Activated CD4-positive, alpha-beta T cell treated with anti-CD3 and anti-CD28 coated beads, Interleukin-2, amount 50 U/mL, for 24 hours (primary cell): Measurements from ENCODE around the gene ZNF764.
"Not testable (repeated sequence)": the region's sequence is repeated elsewhere in the genome, so short reads cannot be mapped to it uniquely, and the experiment has no call there.

Experiments used
- DNase-seq, 2 donors: peaks; one replicate each; pipeline ENCODE4 v3.0.0-alpha.2; 2020; ENCODE audit warnings: low read depth in 1 of 2, low spot score in 1 of 2

The ZNF764 gene

GRCh38 chr16:30527635-30528178 is 30.5 kb downstream of the ZNF764 start:
- no peak for DNase-seq

- peak; percentile 77 to 92 for DNase-seq
Measured at GRCh38 chr16:30526823-30527634, 31.1 kb downstream of the ZNF764 start.

- DNase-seq, result no peak
Measured at GRCh38 chr16:30526137-30526822, 31.9 kb downstream of the ZNF764 start, which contains the start of gene ZNF768. ZNF768 (minus strand) TSS chr16:30526566; CDS start chr16:30526413, 153 bp downstream.

- no peak for DNase-seq
Measured at GRCh38 chr16:30525844-30526136, 32.4 kb downstream of the ZNF764 start.

- no peak for DNase-seq
Measured at GRCh38 chr16:30524575-30525568, 33.3 kb downstream of the ZNF764 start.

GRCh38 chr16:30523768-30524574 is 34.2 kb downstream of the ZNF764 start:
- DNase-seq, result no peak

- DNase-seq, result not testable (repeated sequence)
Measured at GRCh38 chr16:30522702-30523463, 35.3 kb downstream of the ZNF764 start.

GRCh38 chr16:30521873-30522641 is 36.1 kb downstream of the ZNF764 start:
- DNase-seq, result no peak

GRCh38 chr16:30521476-30521872 is 36.7 kb downstream of the ZNF764 start:
- DNase-seq, result no peak

GRCh38 chr16:30519120-30520049 is 38.8 kb downstream of the ZNF764 start:
- no peak for DNase-seq

- DNase-seq, result no peak
Measured at GRCh38 chr16:30518552-30518951, 39.6 kb downstream of the ZNF764 start.

GRCh38 chr16:30515275-30515674 is 42.9 kb downstream of the ZNF764 start:
- DNase-seq, result no peak

- DNase-seq, result no peak
Measured at GRCh38 chr16:30511509-30511908, 46.7 kb downstream of the ZNF764 start.

GRCh38 chr16:30510376-30510938 is 47.7 kb downstream of the ZNF764 start:
- no peak for DNase-seq

- DNase-seq, result no peak
Measured at GRCh38 chr16:30509081-30509765, 49.0 kb downstream of the ZNF764 start.
